Psoas muscle (tissue), 8 donors: Measurements from ENCODE around the gene SLC26A9. TPM values are rescaled to one million over a fixed set of nuclear protein-coding genes. Genes with fewer than 3 reads are reported as not detected.

ENCODE experiments used
- ATAC-seq, 4 donors: fragments of 200-7000 bp; cut with Tn5 transposase; one replicate each; pipeline ENCODE4 v1.9.1; 2020; ENCODE audit warnings: moderate library complexity in 3 of 4, mild to moderate bottlenecking in 2 of 4
- DNase-seq, 2 donors: peaks; one replicate each; pipeline ENCODE4 v3.0.0-alpha.2; 2020
- H3K27ac ChIP-seq: fragments of 200-600 bp; one replicate; pipeline ENCODE4 v1.8.0; 2022
- H3K27me3 ChIP-seq, 3 donors: fragments of 200-600 bp in 1 of 3; one replicate each; pipeline versions ENCODE4 v1.6.1 to v1.8.0; 2013 to 2022; ENCODE audit warnings: low read length in 2 of 3, mild to moderate bottlenecking in 2 of 3, moderate library complexity in 1 of 3; ENCODE audit not compliant: insufficient read depth in 3 of 3
- H3K36me3 ChIP-seq, 2 donors: fragments of 200-600 bp in 1 of 2; one replicate each; pipeline versions ENCODE4 v1.6.1 to v1.8.0; 2013 to 2022; ENCODE audit warnings: low read depth in 1 of 2, mild to moderate bottlenecking in 1 of 2, moderate library complexity in 1 of 2; ENCODE audit not compliant: insufficient read depth in 1 of 2
- H3K4me1 ChIP-seq: fragments of 200-600 bp; one replicate; pipeline ENCODE4 v1.8.0; 2022
- H3K4me3 ChIP-seq: fragments of 200-600 bp; one replicate; pipeline ENCODE4 v1.8.0; 2022; ENCODE audit warnings: mild to moderate bottlenecking
- H3K9me3 ChIP-seq: fragments of 200-600 bp; one replicate; pipeline ENCODE4 v1.8.0; 2022
- CTCF ChIP-seq: fragments of 200-600 bp; IDR thresholded peaks from one replicate; pipeline ENCODE4 v1.8.0; 2022; ENCODE audit warnings: antibody characterized with exemption
- WGBS, 3 donors: extraction: QIAGEN DNeasy Blood & Tissue Kit; methylation state at CpG; one replicate each; pipeline versions ENCODE4 v1.1.6 to v1.1.7; 2013; 5-methylcytosine and 5-hydroxymethylcytosine counted together
- intact Hi-C, 2 donors: fragments of 100-400 bp; cut with DNase I; formaldehyde crosslinking; loops; one replicate each; pipeline versions ENCODE4 v1.11.0 to v1.14.2; 2022
- polyA plus RNA-seq, 3 donors: library from polyadenylated mRNA; stranded (reverse); fragments of 200-250 nt; gene quantifications; one replicate each; pipeline ENCODE4 v1.2.3, GENCODE V29; 2013
- total RNA-seq, 4 donors: library from RNA; stranded (reverse); fragmentation: NEBNext Ultra II Directional in 2 of 4; extraction: Animal tissue kit (Norgen Biotek cat#: 25700) in 2 of 4; gene quantifications; one replicate each; pipeline versions ENCODE4 v1.2.1 to v1.2.4, GENCODE V29; 2021 to 2023
- donor health status: healthy with polysubstance abuse.
- donor health status: DM: no; HTN: no; CAD: no; lungs with moderate emphysema.
- donor health status: Bipolar disorder and iron deficiency.
- donor health status: healthy.
- donor health status: DM: yes; HTN: yes; CAD: no.
- donor health status: DM: no; HTN: no; CAD: no.
- donor health status: DM: no; HTN: no; CAD: no.
- donor health status: DM: yes; HTN: yes; CAD: no.

Gene SLC26A9
- total and polyA plus RNA-seq, 7 donors, result 0.15 to 5.5 (median 0.42) TPM

- no peak for ATAC-seq
- no peak for TF ChIP-seq CTCF
- DNase-seq, result no peak
- no peaks in the 10 kb centered on the region for H3K27me3 ChIP-seq
- H3K4me1 ChIP-seq, result peaks cover 6% of the 10 kb centered on the region
- no peaks in the 10 kb centered on the region for H3K36me3 ChIP-seq
- WGBS, 3 donors, result 79 to 85% (median 81%) methylated on average over 10 of the region's 10 CpGs
- no peaks in the 10 kb centered on the region for H3K9me3 ChIP-seq
- no peak overlapping the region for H3K27ac ChIP-seq
- H3K4me3 ChIP-seq, result no peak overlapping the region
- intact Hi-C loops, result no loop called here
Observed at GRCh38 chr1:205967554-205968335, 24.5 kb upstream of the SLC26A9 start.

DNA sequence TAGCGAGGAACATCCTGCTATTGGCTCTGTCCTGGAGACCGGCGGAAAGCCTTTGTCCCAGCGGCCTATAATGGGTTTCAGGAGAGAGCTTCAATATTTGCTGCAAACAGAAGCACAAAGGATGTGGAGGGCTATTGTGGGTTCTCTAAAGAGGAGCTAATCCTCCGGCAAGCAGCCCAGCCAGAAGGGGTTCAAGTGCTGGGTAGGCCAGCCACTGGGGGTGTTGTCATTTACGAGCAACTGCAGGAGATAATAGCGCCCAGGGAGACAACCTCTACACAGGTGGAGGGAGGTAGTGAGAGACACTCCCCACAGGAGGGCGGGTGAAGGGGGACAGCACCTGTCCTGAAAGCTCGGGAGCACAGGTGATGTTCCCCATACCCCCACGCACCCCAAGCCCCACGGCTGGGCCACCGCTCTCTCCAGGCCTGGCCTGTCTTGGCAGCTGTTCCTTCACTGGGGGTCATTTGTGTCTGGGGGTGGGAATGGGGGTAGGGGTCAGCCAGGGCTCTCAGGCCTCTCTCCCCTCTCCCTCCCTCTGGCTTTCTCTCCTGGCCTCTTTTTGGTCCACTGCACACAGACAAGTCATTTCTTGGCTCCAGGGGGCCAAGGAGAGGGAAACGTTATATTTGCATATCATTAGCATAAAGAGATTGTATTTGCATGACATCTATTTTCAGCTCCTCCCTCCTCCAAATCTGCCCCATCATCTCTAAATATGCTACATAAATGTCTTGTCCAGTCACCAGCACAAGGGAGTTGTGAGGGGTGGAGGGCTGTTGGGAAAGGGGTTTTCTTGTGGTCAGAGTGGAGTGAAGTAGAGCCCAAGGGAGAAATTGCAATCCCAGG lies 22.0 kb upstream of the SLC26A9 start:
- Histone ChIP-seq H3K4me1 (peaks cover 18% of the 10 kb centered on the region), H3K27ac (no peak overlapping the region), H3K36me3 (no peaks in the 10 kb centered on the region), H3K9me3 (no peaks in the 10 kb centered on the region), H3K4me3 (no peak overlapping the region), H3K27me3 (no peaks in the 10 kb centered on the region)
- 86 to 90% (median 87%) methylated on average over 13 of the region's 13 CpGs for WGBS, 3 donors
- TF ChIP-seq CTCF, result no peak
- intact Hi-C loops, result no loop called here
- DNase-seq (peak in 1 of 2 donors; percentile 20), ATAC-seq (no peak)

DNA sequence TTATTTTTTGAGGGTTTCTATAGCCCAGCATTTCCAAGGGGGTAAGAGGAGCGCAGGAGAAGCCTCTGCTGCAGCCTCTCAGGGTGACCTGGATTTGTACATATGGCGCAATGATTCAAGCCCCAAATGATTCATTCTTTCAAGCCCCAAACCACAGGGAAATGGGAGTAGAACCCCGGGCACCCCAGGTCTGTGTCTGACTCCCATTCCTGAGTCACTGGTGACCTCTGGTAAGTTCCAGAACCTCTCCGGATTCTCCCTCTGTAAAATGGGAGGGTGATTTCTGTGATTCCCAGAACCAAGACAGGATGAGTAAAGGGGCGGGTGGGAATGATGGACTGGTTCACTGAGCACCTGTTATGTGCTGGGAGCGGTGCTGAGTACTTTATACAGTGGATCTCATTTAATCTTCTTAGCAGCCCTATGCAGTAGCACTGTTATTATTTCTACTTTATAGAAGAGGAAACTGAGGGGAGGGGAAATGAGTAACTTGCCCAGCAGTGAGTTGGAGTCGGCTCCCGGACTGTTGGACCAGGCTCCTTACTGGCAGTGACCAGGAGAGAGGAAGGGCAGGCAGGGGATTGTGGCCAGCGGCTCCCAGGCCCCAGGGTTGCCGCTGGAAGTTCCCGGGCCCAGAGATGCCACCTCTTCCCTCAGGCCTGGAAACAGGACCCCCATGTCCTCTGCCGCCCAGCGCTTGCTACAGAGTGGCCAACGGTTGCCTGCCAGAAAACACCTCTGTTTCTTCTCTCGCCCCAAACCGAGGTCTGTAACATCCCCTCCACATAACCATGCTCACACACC lies 20.3 kb upstream of the SLC26A9 start:
- H3K27me3 ChIP-seq, result no peaks in the 10 kb centered on the region
- no peak for TF ChIP-seq CTCF
- no peaks in the 10 kb centered on the region for H3K9me3 ChIP-seq
- H3K4me3 ChIP-seq, result no peak overlapping the region
- 86 to 91% (median 87%) methylated on average over 16 of the region's 16 CpGs for whole genome bisulfite sequencing, 3 donors
- ATAC-seq, result peak in 2 of 4 donors; percentile 20 to 31
- peaks cover 18% of the 10 kb centered on the region for H3K4me1 ChIP-seq
- H3K36me3 ChIP-seq, result no peaks in the 10 kb centered on the region
- peak in 1 of 2 donors; percentile 16 for DNase-seq
- intact Hi-C loops, result loop anchor here in 1 of 2 donors (5.0 kb wide), 1 partner anchor 36 kb away; no protein-coding TSS in a partner anchor
- no peak overlapping the region for H3K27ac ChIP-seq

DNA sequence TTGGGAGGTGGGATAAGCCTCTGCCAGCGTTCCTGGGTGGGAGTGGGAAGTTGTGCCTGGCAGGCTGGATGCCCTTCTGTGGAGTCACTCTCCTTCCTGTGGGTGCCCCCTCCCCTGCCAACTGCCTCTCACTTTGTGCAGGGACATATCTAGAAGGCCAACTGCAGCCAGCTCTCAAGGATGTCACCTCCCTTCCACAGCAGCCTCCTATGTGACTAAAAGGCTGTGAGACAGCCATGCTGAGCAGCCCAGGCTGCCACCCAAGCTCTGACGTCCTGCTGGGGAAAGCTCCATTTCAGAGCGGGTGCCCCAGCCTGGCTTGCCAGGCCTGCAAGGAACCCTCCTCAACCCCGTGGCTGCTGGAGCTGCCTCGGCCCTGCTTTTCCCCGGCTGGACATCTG lies 19.6 kb upstream of the SLC26A9 start:
- Histone ChIP-seq H3K4me1 (peaks cover 18% of the 10 kb centered on the region), H3K27ac (no peak overlapping the region), H3K4me3 (no peak overlapping the region), H3K27me3 (no peaks in the 10 kb centered on the region), H3K9me3 (no peaks in the 10 kb centered on the region), H3K36me3 (no peaks in the 10 kb centered on the region)
- intact Hi-C loops, result loop anchor here in 1 of 2 donors (5.0 kb wide), 1 partner anchor 36 kb away; no protein-coding TSS in a partner anchor
- ATAC-seq (peak; percentile 39 to 52 (median 48)), DNase-seq (peak in 1 of 2 donors; percentile 43)
- 42 to 67% (median 46%) methylated on average over 6 of the region's 6 CpGs for WGBS, 3 donors
- TF ChIP-seq CTCF, result no peak
